ENCODE data around the gene PRKCZ.
"Not testable (repeated sequence)": the region's sequence is repeated elsewhere in the genome, so short reads cannot be mapped to it uniquely, and the experiment has no call there.

PRKCZ gene

DNA sequence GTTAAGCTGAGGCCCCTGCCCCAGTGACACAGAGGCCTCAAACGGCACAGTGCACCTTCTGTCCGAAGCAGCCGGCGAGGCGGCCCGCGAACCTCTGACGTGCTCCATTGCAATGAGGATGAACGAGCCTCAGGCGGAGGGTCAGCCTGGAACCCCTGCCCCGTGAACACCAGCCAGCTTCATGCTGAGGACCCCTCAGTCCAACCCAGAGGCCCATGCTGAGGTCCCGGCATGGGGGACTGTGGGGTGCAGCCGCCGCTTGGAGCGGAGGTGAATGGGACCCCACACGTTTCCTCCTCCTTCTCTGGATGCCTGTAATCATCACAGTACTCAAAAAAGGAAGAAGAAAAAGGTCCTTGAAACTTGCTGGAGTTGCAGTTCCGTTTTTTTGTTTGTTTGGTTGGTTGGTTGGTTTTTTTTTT is 62.1 kb downstream of the PRKCZ start:
- no peaks in the 10 kb centered on the region for H3K27me3 Mint-ChIP-seq
- H3K4me1 Mint-ChIP-seq, result peaks cover 30% of the 10 kb centered on the region
- no peaks in the 10 kb centered on the region for H3K9me3 Mint-ChIP-seq
- H3K27ac Mint-ChIP-seq, result peak overlapping the region; percentile 89
- H3K4me3 Mint-ChIP-seq, result peak overlapping the region; percentile 70
- ATAC-seq, result peak; percentile 85
- H3K36me3 Mint-ChIP-seq, result peaks cover 1% of the 10 kb centered on the region

DNA sequence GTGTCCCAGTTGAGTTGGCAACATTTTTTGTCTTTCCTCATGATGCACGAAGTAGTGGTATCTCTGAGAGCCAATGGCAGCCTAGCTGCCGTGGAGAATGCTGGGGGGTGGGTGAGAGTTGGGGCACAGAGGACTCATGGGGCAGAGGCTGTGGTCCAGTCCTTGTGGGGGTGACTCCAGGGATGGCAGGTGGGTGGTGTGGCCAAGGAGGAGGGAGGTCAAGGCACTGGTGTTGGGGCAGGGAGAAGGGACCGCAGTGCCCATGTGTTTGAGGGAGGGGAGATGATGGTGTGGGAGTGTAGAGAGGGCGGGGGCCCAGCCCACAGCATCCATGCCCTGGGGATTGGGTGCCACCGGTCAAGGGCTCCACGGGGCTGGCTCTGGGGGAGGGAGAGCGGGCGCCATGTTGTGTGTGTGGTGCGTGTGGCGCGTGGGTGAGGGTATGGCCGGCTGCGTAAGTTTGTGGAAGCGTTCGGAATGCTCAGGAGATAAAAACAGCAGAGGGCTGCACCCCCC is 63.5 kb downstream of the PRKCZ start:
- peak overlapping the region; percentile 89 for H3K27ac Mint-ChIP-seq
- H3K4me3 Mint-ChIP-seq, result no peak overlapping the region
- H3K36me3 Mint-ChIP-seq, result peaks cover 9% of the 10 kb centered on the region
- no peaks in the 10 kb centered on the region for H3K27me3 Mint-ChIP-seq
- H3K9me3 Mint-ChIP-seq, result no peaks in the 10 kb centered on the region
- no peak for ATAC-seq
- peaks cover 42% of the 10 kb centered on the region for H3K4me1 Mint-ChIP-seq

DNA sequence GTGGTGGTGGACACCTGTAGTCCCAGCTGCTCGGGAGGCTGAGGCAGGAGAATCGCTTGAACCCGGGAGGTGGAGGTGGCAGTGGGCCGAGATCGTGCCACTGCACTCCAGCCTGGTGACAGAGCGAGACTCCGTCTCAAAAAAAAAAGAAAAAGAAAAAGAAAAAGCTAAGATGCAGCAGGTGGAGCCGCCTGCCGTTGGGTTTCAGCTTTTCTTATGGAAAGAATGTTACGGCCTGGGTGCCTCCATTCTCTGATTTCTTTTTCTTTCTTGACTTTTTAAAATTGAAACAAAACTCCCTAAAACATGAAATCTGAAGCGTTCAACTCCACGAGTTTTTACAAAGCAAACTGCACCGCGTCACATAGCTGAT is 64.4 kb downstream of the PRKCZ start:
- H3K4me1 Mint-ChIP-seq, result peaks cover 51% of the 10 kb centered on the region
- not testable (repeated sequence) for H3K9me3 Mint-ChIP-seq, ATAC-seq, H3K27me3 Mint-ChIP-seq, H3K27ac Mint-ChIP-seq, H3K4me3 Mint-ChIP-seq
- H3K36me3 Mint-ChIP-seq, result peaks cover 15% of the 10 kb centered on the region

DNA sequence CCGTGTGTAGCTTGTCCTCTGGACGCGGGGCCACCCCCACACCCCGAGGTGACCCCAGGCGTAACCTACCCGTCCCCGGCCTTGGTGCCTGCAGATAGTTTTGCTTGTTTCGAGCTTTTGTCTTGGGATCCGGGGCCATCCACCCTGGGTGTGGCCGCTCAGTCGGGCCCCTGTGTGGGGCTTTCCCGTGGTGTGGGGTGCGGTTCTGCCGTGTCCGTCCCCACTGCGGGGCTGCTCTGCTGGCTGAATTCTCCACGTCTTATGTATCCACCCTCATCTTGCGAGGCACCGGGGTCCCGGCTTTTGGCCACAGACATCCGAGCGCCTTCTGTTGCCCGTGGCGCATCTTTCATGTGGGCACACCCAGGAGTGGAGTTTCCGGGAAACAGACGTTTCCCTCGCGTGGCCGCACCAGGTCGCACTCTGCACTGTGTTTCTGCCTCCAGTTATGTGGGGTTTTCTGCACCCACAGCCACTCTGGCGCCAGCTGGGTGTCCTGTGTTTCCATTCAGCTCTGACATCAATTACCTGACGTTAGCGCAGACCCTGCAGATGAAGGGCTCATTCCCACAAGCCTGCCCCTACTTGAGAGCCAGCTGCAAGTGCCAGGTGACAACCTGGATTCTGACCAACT is 64.9 kb downstream of the PRKCZ start:
- ATAC-seq, result peak; percentile 10
- peak overlapping the region; percentile 39 for H3K27ac Mint-ChIP-seq
- H3K4me1 Mint-ChIP-seq, result peaks cover 56% of the 10 kb centered on the region
- H3K36me3 Mint-ChIP-seq, result peaks cover 20% of the 10 kb centered on the region
- H3K27me3 Mint-ChIP-seq, result no peaks in the 10 kb centered on the region
- H3K4me3 Mint-ChIP-seq, result no peak overlapping the region
- H3K9me3 Mint-ChIP-seq, result no peaks in the 10 kb centered on the region

DNA sequence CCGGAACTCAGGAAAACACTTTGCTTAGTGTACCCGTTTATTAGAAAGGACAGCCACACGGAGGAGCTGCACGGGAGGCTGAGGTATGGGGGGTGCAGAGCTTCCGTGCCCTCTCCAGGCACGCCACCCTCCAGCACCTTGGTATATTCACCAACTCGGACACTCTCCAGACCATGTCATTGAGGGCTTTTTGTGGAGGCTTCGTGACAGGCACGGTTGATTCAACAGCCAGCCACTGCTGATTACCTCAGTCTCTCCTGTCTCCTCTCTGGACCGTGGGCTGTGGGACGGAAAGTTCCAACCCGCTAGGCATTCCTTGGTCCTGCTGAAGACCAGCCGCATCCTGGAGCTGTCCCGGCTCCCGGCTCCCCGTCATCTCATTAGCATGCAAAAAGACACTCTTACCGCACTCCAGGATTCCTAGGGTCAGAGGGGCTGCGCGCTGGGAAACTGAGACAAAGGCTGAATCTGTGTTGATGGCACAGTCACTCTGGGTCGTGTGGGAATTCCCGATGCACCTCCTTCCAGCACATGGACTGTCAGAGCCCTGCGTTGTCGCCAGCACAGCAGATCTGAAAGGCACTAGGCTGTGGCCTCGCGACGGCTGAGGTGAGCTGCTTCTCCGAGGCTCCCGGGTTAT is 65.6 kb downstream of the PRKCZ start:
- no peak overlapping the region for H3K4me3 Mint-ChIP-seq
- H3K27me3 Mint-ChIP-seq, result no peaks in the 10 kb centered on the region
- peak overlapping the region; percentile 39 for H3K27ac Mint-ChIP-seq

DNA sequence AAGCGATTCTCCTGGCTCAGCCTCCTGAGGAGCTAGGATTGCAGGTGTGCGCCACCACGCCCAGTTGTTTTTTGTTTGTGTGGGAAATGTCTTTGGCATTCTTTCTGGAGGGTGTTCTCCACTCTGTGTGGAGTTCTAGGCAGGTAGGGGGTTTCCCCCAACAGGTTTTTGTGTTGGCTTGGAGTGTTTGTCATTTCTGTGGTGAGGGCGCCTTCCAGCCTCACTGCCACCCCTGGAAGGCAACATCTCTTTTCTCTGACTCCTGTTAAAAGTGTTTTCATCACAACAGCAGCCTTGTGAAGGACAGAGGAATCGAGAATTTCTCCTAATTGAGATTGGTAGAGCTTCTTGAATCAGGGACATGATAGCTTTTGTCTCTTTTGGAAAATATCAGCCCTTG is 69.7 kb downstream of the PRKCZ start:
- peaks cover 54% of the 10 kb centered on the region for H3K4me1 Mint-ChIP-seq
- peaks cover 20% of the 10 kb centered on the region for H3K36me3 Mint-ChIP-seq
- no peak overlapping the region for H3K27ac Mint-ChIP-seq
- no peaks in the 10 kb centered on the region for H3K27me3 Mint-ChIP-seq
- no peak overlapping the region for H3K4me3 Mint-ChIP-seq
- peaks cover 9% of the 10 kb centered on the region for H3K9me3 Mint-ChIP-seq
- ATAC-seq, result no peak

More for the DNA sequence above, 65.6 kb downstream of the PRKCZ start:
- ATAC-seq, result no peak
- Mint-ChIP-seq H3K36me3 (peaks cover 20% of the 10 kb centered on the region), H3K9me3 (no peaks in the 10 kb centered on the region), H3K4me1 (peaks cover 61% of the 10 kb centered on the region)

DNA sequence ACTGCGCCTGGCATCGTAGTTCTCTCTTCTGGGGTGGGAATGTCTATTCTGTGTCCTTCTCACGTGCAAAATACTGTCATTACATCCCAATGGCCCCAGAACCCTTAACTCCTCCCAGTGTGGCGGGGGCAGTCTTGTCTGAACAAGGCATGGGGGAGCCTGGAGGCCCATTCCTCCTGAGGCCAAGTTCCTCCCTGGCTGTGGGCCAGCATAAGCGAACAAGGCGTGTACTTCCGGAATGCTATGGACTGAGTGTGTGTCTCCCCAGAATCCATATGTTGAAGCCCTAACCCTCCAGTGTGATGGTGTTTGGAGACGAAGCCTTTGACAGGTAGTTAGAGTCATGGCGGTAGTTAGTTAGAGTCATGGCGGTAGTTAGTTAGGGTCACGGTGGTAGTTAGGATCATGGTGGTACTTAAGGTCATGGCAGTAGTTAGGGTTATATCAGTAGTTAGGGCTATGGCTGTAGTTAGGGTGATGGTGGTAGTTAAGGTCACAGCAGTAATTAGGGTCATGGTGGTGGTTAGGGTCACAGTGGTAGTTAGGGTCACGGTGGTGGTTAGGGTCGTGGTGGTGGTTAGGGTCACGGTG is 71.0 kb downstream of the PRKCZ start:
- ATAC-seq, result no peak
- peaks cover 20% of the 10 kb centered on the region for H3K36me3 Mint-ChIP-seq
- H3K4me3 Mint-ChIP-seq, result no peak overlapping the region
- H3K4me1 Mint-ChIP-seq, result peaks cover 63% of the 10 kb centered on the region
- H3K27me3 Mint-ChIP-seq, result no peaks in the 10 kb centered on the region
- peak overlapping the region; percentile 63 for H3K27ac Mint-ChIP-seq
- peaks cover 9% of the 10 kb centered on the region for H3K9me3 Mint-ChIP-seq

DNA sequence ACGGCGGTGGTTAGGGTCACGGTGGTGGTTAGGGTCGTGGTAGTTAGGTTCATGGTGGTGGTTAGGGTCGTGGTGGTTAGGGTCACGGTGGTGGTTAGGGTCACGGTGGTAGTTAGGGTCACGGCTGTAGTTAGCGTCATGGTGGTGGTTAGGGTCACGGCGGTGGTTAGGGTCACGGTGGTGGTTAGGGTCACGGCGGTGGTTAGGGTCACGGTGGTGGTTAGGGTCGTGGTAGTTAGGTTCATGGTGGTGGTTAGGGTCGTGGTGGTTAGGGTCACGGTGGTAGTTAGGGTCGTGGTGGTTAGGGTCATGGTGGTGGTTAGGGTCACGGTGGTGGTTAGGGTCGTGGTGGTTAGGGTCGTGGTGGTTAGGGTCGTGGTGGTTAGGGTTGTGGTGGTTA is 71.6 kb downstream of the PRKCZ start:
- not testable (repeated sequence) for H3K9me3 Mint-ChIP-seq, H3K27me3 Mint-ChIP-seq, ATAC-seq

DNA sequence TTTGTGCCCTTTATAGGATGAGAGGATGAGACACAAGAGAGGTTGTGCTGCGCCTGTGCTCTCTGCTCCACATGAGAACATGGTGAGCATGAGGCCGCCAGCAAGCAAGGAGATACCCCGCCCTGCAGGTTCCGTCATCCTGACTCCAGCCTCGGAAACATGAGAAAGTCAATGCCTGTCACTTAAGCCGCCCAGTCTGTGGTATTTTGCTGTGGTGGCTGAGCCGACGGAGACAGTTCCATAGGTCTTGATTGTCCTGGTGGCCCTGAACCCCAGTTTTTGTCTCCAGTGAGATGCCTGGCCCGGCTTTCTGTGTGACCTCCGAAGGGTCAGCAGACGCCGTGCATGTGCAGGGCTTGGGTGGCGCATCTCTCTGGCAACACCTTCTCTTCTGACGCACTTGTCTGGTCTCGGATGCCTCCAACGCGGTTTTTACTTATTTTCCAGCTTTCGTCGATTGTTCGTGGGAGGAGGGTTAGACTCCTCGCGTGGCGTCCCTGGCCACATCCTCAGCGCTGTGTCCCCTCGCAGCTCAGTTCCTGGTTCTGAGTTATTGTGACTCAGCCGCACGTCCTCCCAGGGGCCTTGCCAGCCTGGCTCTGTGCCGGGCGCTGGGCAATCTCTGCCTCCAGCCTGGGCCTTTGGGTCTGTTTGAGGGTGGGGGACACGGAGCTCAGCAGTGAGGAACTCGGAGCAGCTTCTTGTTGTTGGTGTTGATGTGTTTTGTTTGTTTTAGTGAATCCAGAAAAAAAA is 74.4 kb downstream of the PRKCZ start:
- H3K27ac Mint-ChIP-seq, result no peak overlapping the region
- H3K36me3 Mint-ChIP-seq, result peaks cover 5% of the 10 kb centered on the region
- no peak overlapping the region for H3K4me3 Mint-ChIP-seq
- no peak for ATAC-seq
- no peaks in the 10 kb centered on the region for H3K27me3 Mint-ChIP-seq
- H3K9me3 Mint-ChIP-seq, result peaks cover 9% of the 10 kb centered on the region
- peaks cover 54% of the 10 kb centered on the region for H3K4me1 Mint-ChIP-seq

More for the DNA sequence above, 71.6 kb downstream of the PRKCZ start:
- not testable (repeated sequence) for H3K4me3 Mint-ChIP-seq
- H3K4me1 Mint-ChIP-seq, result peaks cover 65% of the 10 kb centered on the region
- H3K36me3 Mint-ChIP-seq, result peaks cover 20% of the 10 kb centered on the region
- H3K27ac Mint-ChIP-seq, result peak overlapping the region; percentile 63

DNA sequence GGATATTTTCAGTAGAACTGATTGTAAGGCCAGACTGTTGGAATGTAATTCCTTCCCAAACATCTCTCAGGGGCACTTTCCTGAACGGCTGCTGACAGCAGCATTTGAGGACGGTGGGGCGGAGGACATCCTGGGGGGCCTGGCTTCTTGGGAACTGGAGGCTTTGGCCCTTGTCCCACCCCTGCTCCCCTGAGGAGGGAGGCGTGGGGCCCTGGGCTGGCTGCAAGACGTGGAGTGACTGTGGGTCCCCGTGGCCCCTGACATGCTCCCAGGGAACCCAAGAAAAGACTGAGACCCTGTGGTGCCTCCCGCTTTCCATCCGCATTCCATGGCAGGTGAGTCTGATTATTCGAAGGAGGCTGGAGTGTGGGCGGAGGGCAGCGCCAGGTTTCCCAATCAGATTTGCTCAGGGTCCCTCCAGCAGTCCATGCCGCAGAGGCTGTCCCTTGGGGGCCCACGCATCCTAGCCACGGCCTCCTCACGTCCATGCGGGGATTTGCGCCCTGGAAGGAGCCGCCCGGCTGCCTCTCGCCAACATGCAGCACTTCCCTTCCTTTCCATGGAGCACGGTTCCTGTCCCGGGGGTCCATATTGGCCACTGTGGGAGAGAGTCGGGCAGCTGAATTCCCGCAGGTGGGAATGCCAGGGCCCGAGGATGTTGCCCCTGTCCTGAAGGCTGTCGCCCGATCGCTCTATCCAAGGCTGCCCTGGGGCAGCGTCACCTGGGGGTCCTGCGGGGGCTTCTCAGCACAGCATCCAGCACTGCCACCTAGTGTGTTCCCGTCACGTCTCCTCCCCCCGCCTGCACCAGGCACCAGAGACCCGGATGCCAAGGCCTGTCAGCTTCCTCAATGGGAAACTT is 75.4 kb downstream of the PRKCZ start:
- no peak overlapping the region for H3K27ac Mint-ChIP-seq
- ATAC-seq, result no peak
- H3K9me3 Mint-ChIP-seq, result peaks cover 9% of the 10 kb centered on the region
- H3K4me3 Mint-ChIP-seq, result no peak overlapping the region
- peaks cover 44% of the 10 kb centered on the region for H3K4me1 Mint-ChIP-seq
- no peaks in the 10 kb centered on the region for H3K27me3 Mint-ChIP-seq
- no peaks in the 10 kb centered on the region for H3K36me3 Mint-ChIP-seq

DNA sequence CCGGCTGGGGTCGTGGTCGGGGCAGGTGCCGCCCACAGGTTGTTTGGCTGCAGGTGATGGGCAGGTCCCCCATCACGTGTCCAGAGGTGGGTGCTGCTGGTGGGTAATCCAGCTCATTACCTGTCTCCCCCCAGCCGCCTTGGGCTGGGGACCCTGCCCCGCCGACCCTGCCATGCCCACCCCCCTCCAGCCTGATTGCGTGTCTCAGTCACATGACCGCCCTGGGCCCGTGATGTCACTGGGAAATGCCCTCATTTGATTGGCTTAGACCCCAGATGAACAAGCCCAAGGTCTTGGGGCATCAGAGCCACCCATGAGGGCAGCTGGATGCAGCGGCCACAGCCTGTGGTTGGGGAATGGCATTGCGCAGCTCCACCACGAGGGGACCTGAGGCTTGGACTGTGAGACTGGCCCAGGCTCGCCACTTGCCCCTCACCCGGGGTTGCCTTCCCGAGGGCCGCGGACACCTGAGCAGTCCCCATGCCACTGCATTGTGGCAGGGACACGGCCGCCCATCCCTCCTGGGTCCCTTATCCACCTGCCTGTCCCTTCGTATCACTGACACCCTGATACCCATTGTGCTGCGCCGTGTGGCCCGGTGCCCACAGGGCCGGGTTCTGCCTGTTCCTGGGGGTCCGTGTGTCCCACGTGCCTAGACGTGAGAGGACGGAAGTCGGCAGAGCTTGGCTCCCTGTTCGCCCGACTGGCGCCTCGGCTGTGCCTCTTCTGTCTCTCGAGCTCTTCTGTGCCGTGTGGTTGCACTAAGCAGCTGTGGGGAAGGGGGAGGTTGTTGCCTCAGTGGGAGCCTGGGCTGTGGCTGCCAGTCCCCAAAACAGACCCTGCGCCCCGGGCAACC is 76.3 kb downstream of the PRKCZ start:
- Mint-ChIP-seq H3K4me1 (peaks cover 35% of the 10 kb centered on the region), H3K4me3 (peak overlapping the region; percentile 81), H3K36me3 (no peaks in the 10 kb centered on the region), H3K9me3 (peaks cover 5% of the 10 kb centered on the region), H3K27ac (peak overlapping the region; percentile 91), H3K27me3 (no peaks in the 10 kb centered on the region)
- peak; percentile 78 for ATAC-seq

DNA sequence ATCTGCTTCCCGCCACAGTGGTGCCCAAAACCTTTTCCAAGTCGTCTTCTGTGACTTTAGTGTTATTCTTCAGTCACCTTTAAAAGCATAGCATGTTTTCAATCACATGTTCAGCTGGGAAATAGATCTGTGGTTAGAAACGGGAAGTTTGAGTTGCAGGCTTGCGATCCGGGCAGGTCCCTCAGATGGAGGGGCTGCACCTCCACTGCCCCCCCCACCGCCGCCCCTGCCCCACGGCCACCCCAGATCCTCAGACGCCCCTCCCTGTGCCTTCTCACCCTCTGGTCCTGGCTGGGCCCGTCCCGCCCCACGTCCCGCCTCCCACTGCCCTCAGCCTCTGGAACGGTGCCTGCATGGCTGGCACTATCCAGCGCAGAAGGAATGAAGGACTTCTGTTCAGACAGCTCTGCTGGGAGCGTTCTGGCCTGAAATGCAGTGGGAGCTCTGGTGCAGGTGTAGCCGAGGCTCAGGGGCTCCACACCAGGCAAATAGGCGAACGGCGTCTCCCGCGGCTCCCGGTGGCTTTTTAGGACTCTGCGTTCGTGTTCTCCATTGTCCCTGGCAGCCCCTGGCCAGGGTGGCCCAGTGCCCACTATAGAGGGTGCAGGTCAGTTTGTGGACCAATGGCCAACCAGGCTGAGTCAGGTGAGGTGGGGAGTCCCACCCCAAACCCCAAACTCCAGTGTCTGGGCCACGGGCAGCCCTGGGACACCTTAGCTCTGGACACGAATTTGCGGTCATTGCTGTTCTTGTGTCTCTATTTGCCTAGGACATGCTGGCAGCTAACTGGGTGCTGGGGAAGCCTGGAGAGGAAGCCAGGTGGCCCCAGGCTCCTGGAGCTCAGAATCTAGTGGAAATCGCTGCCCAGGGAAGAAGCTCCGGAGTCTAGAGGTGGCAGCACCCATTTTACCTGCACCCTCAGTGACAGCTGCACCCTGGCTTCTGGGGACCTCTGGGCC is 77.3 kb downstream of the PRKCZ start:
- Mint-ChIP-seq H3K4me1 (peaks cover 39% of the 10 kb centered on the region), H3K27ac (peak overlapping the region; percentile 91), H3K27me3 (no peaks in the 10 kb centered on the region), H3K36me3 (no peaks in the 10 kb centered on the region), H3K4me3 (peak overlapping the region; percentile 81), H3K9me3 (no peaks in the 10 kb centered on the region)
- ATAC-seq, result peak; percentile 79
